ENCODE measurements around the gene DENND1B. TPM values are rescaled to one million over a fixed set of nuclear protein-coding genes. Genes with fewer than 3 reads are reported as not detected.

Gene DENND1B
- total and polyA plus RNA-seq, 2 of the 13 experiments (the other 11 are each of a cell fraction or from before 2014, with no cell fraction given), result 2.6 to 5.7 TPM

- TF ChIP-seq PHF5A (CRISPR knock-in tag; IDR thresholded peaks at IDR 0.05; ENCODE audit: low read depth, unreplicated experiment), result no peak
- TF ChIP-seq, protein P1, sequence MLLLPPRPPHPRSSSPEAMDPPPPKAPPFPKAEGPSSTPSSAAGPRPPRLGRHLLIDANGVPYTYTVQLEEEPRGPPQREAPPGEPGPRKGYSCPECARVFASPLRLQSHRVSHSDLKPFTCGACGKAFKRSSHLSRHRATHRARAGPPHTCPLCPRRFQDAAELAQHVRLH (CRISPR knock-in tag; IDR thresholded peaks at IDR 0.05; ENCODE audit: borderline replicate concordance, low read depth), result peak; percentile 52; the same call in 1 of the 2 replicates
- TF ChIP-seq IRX3 (CRISPR knock-in tag; IDR thresholded peaks at IDR 0.05; ENCODE audit: borderline replicate concordance, low read depth), result no peak
- TF ChIP-seq, protein P2, sequence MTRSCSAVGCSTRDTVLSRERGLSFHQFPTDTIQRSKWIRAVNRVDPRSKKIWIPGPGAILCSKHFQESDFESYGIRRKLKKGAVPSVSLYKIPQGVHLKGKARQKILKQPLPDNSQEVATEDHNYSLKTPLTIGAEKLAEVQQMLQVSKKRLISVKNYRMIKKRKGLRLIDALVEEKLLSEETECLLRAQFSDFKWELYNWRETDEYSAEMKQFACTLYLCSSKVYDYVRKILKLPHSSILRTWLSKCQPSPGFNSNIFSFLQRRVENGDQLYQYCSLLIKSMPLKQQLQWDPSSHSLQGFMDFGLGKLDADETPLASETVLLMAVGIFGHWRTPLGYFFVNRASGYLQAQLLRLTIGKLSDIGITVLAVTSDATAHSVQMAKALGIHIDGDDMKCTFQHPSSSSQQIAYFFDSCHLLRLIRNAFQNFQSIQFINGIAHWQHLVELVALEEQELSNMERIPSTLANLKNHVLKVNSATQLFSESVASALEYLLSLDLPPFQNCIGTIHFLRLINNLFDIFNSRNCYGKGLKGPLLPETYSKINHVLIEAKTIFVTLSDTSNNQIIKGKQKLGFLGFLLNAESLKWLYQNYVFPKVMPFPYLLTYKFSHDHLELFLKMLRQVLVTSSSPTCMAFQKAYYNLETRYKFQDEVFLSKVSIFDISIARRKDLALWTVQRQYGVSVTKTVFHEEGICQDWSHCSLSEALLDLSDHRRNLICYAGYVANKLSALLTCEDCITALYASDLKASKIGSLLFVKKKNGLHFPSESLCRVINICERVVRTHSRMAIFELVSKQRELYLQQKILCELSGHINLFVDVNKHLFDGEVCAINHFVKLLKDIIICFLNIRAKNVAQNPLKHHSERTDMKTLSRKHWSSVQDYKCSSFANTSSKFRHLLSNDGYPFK (CRISPR knock-in tag; IDR thresholded peaks at IDR 0.05; ENCODE audit: borderline replicate concordance), result peak; percentile 29; the same call in 1 of the 2 replicates
- TF ChIP-seq ZSCAN9 (CRISPR knock-in tag; IDR thresholded peaks at IDR 0.05; ENCODE audit: borderline replicate concordance), result 0 out of 2 replicates have a peak, but pooled peaks have one; percentile 2
- peak; percentile 38; the same call in 1 of the 2 replicates for TF ChIP-seq MNT (IDR thresholded peaks at IDR 0.05)
- TF ChIP-seq ARNTL (CRISPR knock-in tag; IDR thresholded peaks at IDR 0.05), result peak; percentile 27; the same call in 1 of the 2 replicates
- peak; percentile 19; the same call in 1 of the 2 replicates for TF ChIP-seq THAP11 (CRISPR knock-in tag; IDR thresholded peaks at IDR 0.05)
- peak; percentile 62 for TF ChIP-seq ZFX (CRISPR knock-in tag; IDR thresholded peaks at IDR 0.05; ENCODE audit: low read depth)
- TF ChIP-seq SIN3A (IDR thresholded peaks at IDR 0.05; ENCODE audit: borderline replicate concordance, low read depth, low read length), result peak; percentile 51; the same call in 1 of the 2 replicates
- peak; percentile 86 for TF ChIP-seq ZNF777 (CRISPR knock-in tag; IDR thresholded peaks at IDR 0.05)
- TF ChIP-seq TFDP1 (CRISPR knock-in tag; IDR thresholded peaks at IDR 0.05; ENCODE audit: borderline replicate concordance), result peak; percentile 39; the same call in 1 of the 2 replicates
- TF ChIP-seq ZFP90 (CRISPR knock-in tag; IDR thresholded peaks at IDR 0.05; ENCODE audit: borderline replicate concordance), result no peak
- TF ChIP-seq ZFP82 (CRISPR knock-in tag; IDR thresholded peaks at IDR 0.05; ENCODE audit: borderline replicate concordance), result 0 out of 2 replicates have a peak, but pooled peaks have one; percentile 36
- peak; percentile 66 for TF ChIP-seq POLR2G (IDR thresholded peaks at IDR 0.05; ENCODE audit: low read depth, low read length)
- no peak for TF ChIP-seq MAFF (IDR thresholded peaks at IDR 0.05; ENCODE audit: low read depth, low read length)
- peak; percentile 14; the same call in 1 of the 2 replicates for TF ChIP-seq ZNF574 (CRISPR knock-in tag; IDR thresholded peaks at IDR 0.05)
- TF ChIP-seq ARNT (IDR thresholded peaks at IDR 0.05), result no peak
Observed at GRCh38 chr1:197775282-197776262, at the start of gene DENND1B (continued).
